OCI-LY3 (cell line): ENCODE data around the gene C2.
"Not testable (repeated sequence)": the region's sequence is repeated elsewhere in the genome, so short reads cannot be mapped to it uniquely, and the experiment has no call there.

ENCODE experiments used
- H2AFZ ChIP-seq: fragments of 200-600, 300-600 bp; shearing (Covaris generic); 2 replicates; pipeline ENCODE4 v1.6.0; 2014; ENCODE audit warnings: antibody characterized with exemption, low read depth, low read length
- H3K27ac ChIP-seq: fragments of 200-600, 300-600 bp; sonication (generic); 2 replicates; pipeline ENCODE4 v1.5.1; 2014; ENCODE audit warnings: mild to moderate bottlenecking, low read length, moderate library complexity, mixed read lengths
- H3K27me3 ChIP-seq: fragments of 200-600, 300-600 bp; sonication (generic); 2 replicates; pipeline ENCODE4 v1.6.1; 2014; ENCODE audit warnings: low read depth, low read length, mixed read lengths
- H3K36me3 ChIP-seq: fragments of 200-600, 300-600 bp; sonication (generic); replicated peaks from 2 replicates; pipeline ENCODE3; 2014; ENCODE audit warnings: low read depth, low read length, mixed read lengths
- H3K4me1 ChIP-seq: fragments of 300-600, 200-600 bp; sonication (generic); 2 replicates; pipeline ENCODE4 v1.6.1; 2014; ENCODE audit warnings: low read length, mixed read lengths
- H3K4me2 ChIP-seq: fragments of 200-600, 300-600 bp; sonication (generic); 2 replicates; pipeline ENCODE4 v1.6.1; 2014; ENCODE audit warnings: low read length, mixed read lengths
- H3K4me3 ChIP-seq: fragments of 300-600, 200-600 bp; sonication (generic); 2 replicates; pipeline ENCODE4 v1.5.1; 2014; ENCODE audit warnings: antibody characterized with exemption, mild to moderate bottlenecking, low read length, moderate library complexity
- H3K79me2 ChIP-seq: fragments of 300-600, 200-600 bp; shearing (Covaris generic); 2 replicates; pipeline ENCODE4 v1.6.1; 2014; ENCODE audit warnings: mild to moderate bottlenecking, low read length, mixed read lengths
- H3K9ac ChIP-seq: fragments of 300-600, 200-600 bp; shearing (Covaris generic); 2 replicates; pipeline ENCODE4 v1.6.0; 2014; ENCODE audit warnings: mild to moderate bottlenecking, low read length, moderate library complexity
- H3K9me3 ChIP-seq: fragments of 200-600, 300-600 bp; shearing (Covaris generic); 2 replicates; pipeline ENCODE4 v1.6.1; 2014; ENCODE audit warnings: low read length, mixed read lengths; ENCODE audit not compliant: insufficient read depth
- H4K20me1 ChIP-seq: fragments of 200-600, 300-600 bp; sonication (generic); 2 replicates; pipeline ENCODE4 v1.6.1; 2016; ENCODE audit warnings: low read length, mixed read lengths; ENCODE audit not compliant: insufficient read depth
- EZH2phosphoT487 ChIP-seq: fragments of 200-600 bp; shearing (Covaris generic); IDR thresholded peaks from 2 replicates; pipeline ENCODE4 v1.6.1; 2018; ENCODE audit warnings: antibody characterized with exemption, mixed run types, low read depth
- TF ChIP-seq, protein P1 (sequence below): fragments of 200-600, 300-600 bp; sonication (generic); IDR thresholded peaks from 2 replicates; pipeline ENCODE4 v1.5.1; 2014; ENCODE audit warnings: antibody characterized with exemption, low read length, low read depth

C2 gene

DNA sequence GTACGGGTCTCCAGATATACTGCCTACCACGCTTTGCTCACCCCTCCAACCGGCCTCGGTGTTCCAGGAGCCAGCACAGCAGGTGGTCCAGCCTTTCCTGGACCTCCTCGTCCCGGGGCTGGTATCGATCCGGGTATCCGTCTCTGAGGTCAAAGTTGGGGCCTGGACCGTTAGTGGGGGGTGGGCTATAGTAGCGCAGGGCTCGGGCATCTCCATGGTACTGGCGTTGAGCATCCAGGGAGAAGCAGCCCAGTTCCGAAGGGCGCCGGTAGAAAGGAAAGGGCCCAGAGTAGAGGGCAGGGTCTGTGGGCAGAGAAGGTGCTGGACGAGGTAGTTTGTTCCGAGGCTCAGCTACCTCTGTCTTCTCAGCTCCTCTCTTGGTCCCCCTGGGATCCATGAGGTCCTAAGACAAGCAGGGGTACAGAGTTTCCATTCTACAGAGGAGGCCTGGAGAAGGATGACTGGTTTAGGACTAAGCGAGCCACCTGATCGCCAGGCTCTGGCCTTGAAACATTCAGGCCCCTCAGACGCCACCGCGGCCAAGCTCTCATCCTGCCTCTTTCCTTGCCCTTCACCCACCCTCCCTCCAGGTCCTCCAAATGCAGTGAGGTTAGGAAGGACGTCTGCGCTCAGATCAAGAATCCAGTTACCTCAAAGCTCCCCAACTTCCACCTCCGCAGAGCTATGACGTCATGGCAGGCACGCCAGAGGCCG, 43.9 kb downstream of the C2 start:
- no peaks in the 10 kb centered on the region for H3K36me3 ChIP-seq
- no peaks in the 10 kb centered on the region for H3K27me3 ChIP-seq
- peak overlapping the region; percentile 85 for H3K9ac ChIP-seq

DNA sequence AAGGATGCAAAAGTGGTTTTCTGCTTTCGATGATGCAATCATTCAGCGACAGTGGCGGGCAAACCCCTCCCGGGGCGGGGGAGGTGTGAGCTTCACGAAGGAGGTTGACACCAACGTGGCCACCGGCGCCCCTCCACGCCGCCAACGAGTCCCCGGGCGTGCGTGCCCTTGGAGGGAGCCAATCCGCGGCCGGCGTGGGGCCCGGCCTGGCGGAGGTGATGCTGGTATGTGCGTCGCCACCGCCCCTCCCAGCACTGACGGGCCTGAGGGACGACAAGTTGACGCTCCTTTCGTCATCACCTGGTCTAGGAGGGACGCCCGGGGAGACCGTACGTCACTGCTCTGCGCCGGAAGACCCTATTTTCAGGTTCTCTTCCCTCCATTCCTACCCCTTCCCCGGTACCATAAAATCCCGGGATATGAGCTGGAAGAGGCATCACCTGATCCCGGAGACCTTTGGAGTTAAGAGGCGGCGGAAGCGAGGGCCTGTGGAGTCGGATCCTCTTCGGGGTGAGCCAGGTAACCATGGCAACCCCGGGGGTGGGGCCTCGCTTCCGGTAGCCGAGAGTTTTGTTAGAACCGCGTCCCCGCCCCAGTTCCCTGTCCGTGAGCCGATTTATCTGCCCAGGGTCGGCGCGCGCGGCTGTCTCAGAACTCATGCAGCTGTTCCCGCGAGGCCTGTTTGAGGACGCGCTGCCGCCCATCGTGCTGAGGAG, 44.6 kb downstream of the C2 start, which contains the start of gene DXO:
Gene DXO, minus strand, starts transcription at position 146 of the 716 bp plus-strand sequence. CDS start 463 bp downstream, outside the sequence.
- Histone ChIP-seq H3K9me3 (no peaks in the 10 kb centered on the region), H3K4me1 (peaks cover 14% of the 10 kb centered on the region), H3K27ac (peak within 1 kb of the TSS; percentile 63), H4K20me1 (no peaks in the 10 kb centered on the region), H3K4me2 (peak within 1 kb of the TSS; percentile 95), H3K27me3 (no peaks in the 10 kb centered on the region), H3K36me3 (no peaks in the 10 kb centered on the region), H2AFZ (peak within 1 kb of the TSS; percentile 65), H3K4me3 (peak within 1 kb of the TSS; percentile 80), H3K79me2 (peaks cover 11% of the 10 kb centered on the region), H3K9ac (peak within 1 kb of the TSS; percentile 85)
- no peak for TF ChIP-seq EZH2phosphoT487
- TF ChIP-seq, protein P1, sequence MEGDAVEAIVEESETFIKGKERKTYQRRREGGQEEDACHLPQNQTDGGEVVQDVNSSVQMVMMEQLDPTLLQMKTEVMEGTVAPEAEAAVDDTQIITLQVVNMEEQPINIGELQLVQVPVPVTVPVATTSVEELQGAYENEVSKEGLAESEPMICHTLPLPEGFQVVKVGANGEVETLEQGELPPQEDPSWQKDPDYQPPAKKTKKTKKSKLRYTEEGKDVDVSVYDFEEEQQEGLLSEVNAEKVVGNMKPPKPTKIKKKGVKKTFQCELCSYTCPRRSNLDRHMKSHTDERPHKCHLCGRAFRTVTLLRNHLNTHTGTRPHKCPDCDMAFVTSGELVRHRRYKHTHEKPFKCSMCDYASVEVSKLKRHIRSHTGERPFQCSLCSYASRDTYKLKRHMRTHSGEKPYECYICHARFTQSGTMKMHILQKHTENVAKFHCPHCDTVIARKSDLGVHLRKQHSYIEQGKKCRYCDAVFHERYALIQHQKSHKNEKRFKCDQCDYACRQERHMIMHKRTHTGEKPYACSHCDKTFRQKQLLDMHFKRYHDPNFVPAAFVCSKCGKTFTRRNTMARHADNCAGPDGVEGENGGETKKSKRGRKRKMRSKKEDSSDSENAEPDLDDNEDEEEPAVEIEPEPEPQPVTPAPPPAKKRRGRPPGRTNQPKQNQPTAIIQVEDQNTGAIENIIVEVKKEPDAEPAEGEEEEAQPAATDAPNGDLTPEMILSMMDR = no peak

More for the DNA sequence above, 43.9 kb downstream of the C2 start:
- Histone ChIP-seq H3K9me3 (no peaks in the 10 kb centered on the region), H3K4me3 (peak overlapping the region; percentile 80), H3K4me1 (peaks cover 14% of the 10 kb centered on the region), H2AFZ (peak overlapping the region; percentile 51; the same call in 1 of the 2 replicates), H4K20me1 (no peaks in the 10 kb centered on the region), H3K4me2 (peak overlapping the region; percentile 95), H3K27ac (peak overlapping the region; percentile 63), H3K79me2 (peaks cover 11% of the 10 kb centered on the region)
- TF ChIP-seq EZH2phosphoT487 = no peak
- TF ChIP-seq, protein P1 = no peak

DNA sequence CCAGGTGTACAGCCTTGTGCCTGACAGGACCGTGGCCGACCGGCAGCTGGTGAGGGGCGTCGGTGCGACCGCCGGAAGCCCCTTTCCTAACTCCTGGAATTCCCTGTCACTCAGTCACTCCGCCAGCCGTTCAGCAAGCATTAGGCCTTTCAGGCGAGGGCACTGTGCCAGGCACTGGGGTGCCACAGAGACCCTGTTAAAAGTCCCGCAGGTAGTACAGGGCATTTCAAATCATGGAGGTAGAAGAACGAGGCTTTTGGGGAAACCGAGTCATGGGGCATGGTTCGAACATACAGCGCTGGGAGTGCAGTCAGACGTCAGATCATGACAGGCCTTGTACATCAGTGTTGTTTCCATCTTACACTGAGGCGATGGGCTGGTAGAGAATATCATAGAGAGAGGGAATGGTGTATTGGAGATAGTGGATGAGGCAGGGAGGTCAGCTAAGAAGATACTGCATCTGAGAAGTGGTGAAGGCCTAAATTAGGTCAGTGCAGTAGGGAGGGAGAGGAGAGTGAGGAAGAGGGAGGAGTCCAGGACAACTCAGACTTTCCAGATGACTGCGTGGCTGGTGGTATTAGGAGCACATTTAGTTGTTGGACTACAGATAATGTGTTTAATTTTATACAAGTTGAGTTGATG, 45.3 kb downstream of the C2 start:
- peaks cover 11% of the 10 kb centered on the region for H3K79me2 ChIP-seq
- peak overlapping the region; percentile 89 for H3K4me2 ChIP-seq
- peak overlapping the region; percentile 65 for H2AFZ ChIP-seq
- peak overlapping the region; percentile 85 for H3K9ac ChIP-seq
- no peaks in the 10 kb centered on the region for H4K20me1 ChIP-seq
- H3K27ac ChIP-seq = no peak overlapping the region
- no peak for TF ChIP-seq EZH2phosphoT487
- TF ChIP-seq, protein P1 = no peak
- H3K4me3 ChIP-seq = peak overlapping the region; percentile 80
- peaks cover 14% of the 10 kb centered on the region for H3K4me1 ChIP-seq
- no peaks in the 10 kb centered on the region for H3K27me3 ChIP-seq
- H3K36me3 ChIP-seq = no peaks in the 10 kb centered on the region
- H3K9me3 ChIP-seq = no peaks in the 10 kb centered on the region

- H3K9ac ChIP-seq, H3K27ac ChIP-seq, H3K4me3 ChIP-seq, H2AFZ ChIP-seq, H3K4me2 ChIP-seq, H4K20me1 ChIP-seq, H3K27me3 ChIP-seq, H3K36me3 ChIP-seq, H3K9me3 ChIP-seq, H3K79me2 ChIP-seq: not testable (repeated sequence)
- H3K4me1 ChIP-seq = peaks cover 10% of the 10 kb centered on the region
These were observed 48.5 kb downstream of the C2 start for GRCh38 chr6:31976065-31976464.
